DOHH2 (cell line): Measurements from ENCODE around the gene SSX3.
"Not testable (repeated sequence)": the region's sequence is repeated elsewhere in the genome, so short reads cannot be mapped to it uniquely, and the experiment has no call there.

Experiments
- H3F3A ChIP-seq: fragments of 200-600 bp; sonication (generic), shearing (Covaris generic); 2 replicates; pipeline ENCODE4 v1.6.0; 2016; ENCODE audit warnings: antibody characterized with exemption, mild to moderate bottlenecking; ENCODE audit not compliant: control insufficient read depth, insufficient read depth
- H3K27ac ChIP-seq: fragments of 200-600 bp; sonication (generic); 2 replicates; pipeline ENCODE4 v1.5.1; 2014; ENCODE audit warnings: low read depth, mild to moderate bottlenecking, low read length, moderate library complexity
- H3K27me3 ChIP-seq: fragments of 200-600 bp; sonication (generic); 2 replicates; pipeline ENCODE4 v1.6.1; 2014; ENCODE audit warnings: mild to moderate bottlenecking, low read length, mixed read lengths; ENCODE audit not compliant: control insufficient read depth
- H3K36me3 ChIP-seq: fragments of 200-600 bp; sonication (generic); 2 replicates; pipeline ENCODE4 v1.6.1; 2014; ENCODE audit warnings: mild to moderate bottlenecking, low read length, moderate library complexity, mixed read lengths; ENCODE audit not compliant: control insufficient read depth
- H3K4me1 ChIP-seq: fragments of 200-600 bp; sonication (generic); 2 replicates; pipeline ENCODE4 v1.6.1; 2014; ENCODE audit warnings: mild to moderate bottlenecking, low read length, mixed read lengths; ENCODE audit not compliant: control insufficient read depth
- H3K4me2 ChIP-seq: fragments of 200-600 bp; sonication (generic); 2 replicates; pipeline ENCODE4 v1.6.0; 2014; ENCODE audit warnings: mild to moderate bottlenecking, low read length, moderate library complexity
- H3K4me3 ChIP-seq: fragments of 200-600 bp; sonication (generic); 2 replicates; pipeline ENCODE4 v1.5.1; 2014; ENCODE audit warnings: mild to moderate bottlenecking, low read length, mixed read lengths
- H3K79me2 ChIP-seq: fragments of 200-600 bp; sonication (generic); 2 replicates; pipeline ENCODE4 v1.6.1; 2014; ENCODE audit warnings: mild to moderate bottlenecking, low read length, mixed read lengths; ENCODE audit not compliant: control insufficient read depth
- H3K9me2 ChIP-seq: fragments of 200-600 bp; sonication (generic); replicated peaks from 2 replicates; pipeline ENCODE4 v1.6.1; 2014; ENCODE audit warnings: mild to moderate bottlenecking, low read length, mixed read lengths; ENCODE audit not compliant: control insufficient read depth
- H3K9me3 ChIP-seq: fragments of 200-600 bp; sonication (generic); 2 replicates; pipeline ENCODE4 v1.6.1; 2014; ENCODE audit warnings: antibody characterized with exemption, low read length, mixed read lengths; ENCODE audit not compliant: control insufficient read depth, insufficient read depth
- H4K20me1 ChIP-seq: fragments of 200-600 bp; sonication (generic); 2 replicates; pipeline ENCODE4 v1.6.0; 2014; ENCODE audit warnings: low read depth, mild to moderate bottlenecking, antibody characterized with exemption, low read length, moderate library complexity; ENCODE audit not compliant: control insufficient read depth, insufficient read depth
- CTCF ChIP-seq: fragments of 200-600 bp; sonication (generic); IDR thresholded peaks from one replicate; pipeline ENCODE4 v1.5.1; 2014; ENCODE audit warnings: antibody characterized with exemption, mild to moderate bottlenecking, low read depth, low read length; ENCODE audit not compliant: poor library complexity, severe bottlenecking
- EZH2phosphoT487 ChIP-seq: fragments of 200-600 bp; sonication (generic); IDR thresholded peaks from 2 replicates; pipeline ENCODE4 v1.6.1; 2017; ENCODE audit warnings: borderline replicate concordance, mild to moderate bottlenecking, antibody characterized with exemption, low read length, moderate library complexity, mixed read lengths

SSX3 gene

GRCh38 chrX:48357681-48358080 lies 1.2 kb upstream of the SSX3 start:
- no peaks in the 10 kb centered on the region for H3K9me2 ChIP-seq
- no peaks in the 10 kb centered on the region for H3K27me3 ChIP-seq
- no peak overlapping the region for H3K4me2 ChIP-seq
- no peaks in the 10 kb centered on the region for H3K36me3 ChIP-seq
- no peaks in the 10 kb centered on the region for H3F3A ChIP-seq
- H3K9me3 ChIP-seq: no peaks in the 10 kb centered on the region
- no peaks in the 10 kb centered on the region for H3K79me2 ChIP-seq
- no peak overlapping the region for H3K4me3 ChIP-seq
- no peak overlapping the region for H3K27ac ChIP-seq
- no peaks in the 10 kb centered on the region for H3K4me1 ChIP-seq
- no peak for TF ChIP-seq EZH2phosphoT487
- TF ChIP-seq CTCF: no peak
- no peaks in the 10 kb centered on the region for H4K20me1 ChIP-seq

- H3K4me2 ChIP-seq, H3F3A ChIP-seq, H3K4me3 ChIP-seq, H3K27ac ChIP-seq, H3K9me2 ChIP-seq, H3K9me3 ChIP-seq, H4K20me1 ChIP-seq, H3K79me2 ChIP-seq, H3K4me1 ChIP-seq, H3K36me3 ChIP-seq, H3K27me3 ChIP-seq: not testable (repeated sequence)
These were observed 10.4 kb downstream of the SSX3 start for GRCh38 chrX:48346059-48346458.

GRCh38 chrX:48313996-48314395 lies 42.5 kb downstream of the SSX3 start:
- not testable (repeated sequence) for H3K27ac ChIP-seq, H3K4me2 ChIP-seq, H3F3A ChIP-seq, H3K36me3 ChIP-seq, H3K27me3 ChIP-seq, H4K20me1 ChIP-seq, H3K4me3 ChIP-seq, H3K79me2 ChIP-seq, H3K4me1 ChIP-seq, H3K9me2 ChIP-seq, H3K9me3 ChIP-seq

GRCh38 chrX:48306175-48306574 lies 50.3 kb downstream of the SSX3 start:
- Histone ChIP-seq H3K36me3 (no peaks in the 10 kb centered on the region), H3K79me2 (no peaks in the 10 kb centered on the region), H3K4me1 (no peaks in the 10 kb centered on the region), H3K27me3 (no peaks in the 10 kb centered on the region), H3K27ac (no peak overlapping the region), H4K20me1 (no peaks in the 10 kb centered on the region), H3K4me3 (no peak overlapping the region), H3F3A (no peaks in the 10 kb centered on the region), H3K9me3 (no peaks in the 10 kb centered on the region), H3K4me2 (no peak overlapping the region), H3K9me2 (no peaks in the 10 kb centered on the region)
- TF ChIP-seq CTCF (no peak), EZH2phosphoT487 (no peak)
